GM19351 (cell line): ENCODE measurements around the gene FHIT.
"Not testable (repeated sequence)": the region's sequence is repeated elsewhere in the genome, so short reads cannot be mapped to it uniquely, and the experiment has no call there.

Source experiments
- ATAC-seq: cut with Tn5 transposase; IDR thresholded peaks from one replicate; pipeline ENCODE4 v1.9.1; 2021; ENCODE audit warnings: mild to moderate bottlenecking, moderate library complexity; ENCODE audit not compliant: unreplicated experiment

The FHIT gene

DNA sequence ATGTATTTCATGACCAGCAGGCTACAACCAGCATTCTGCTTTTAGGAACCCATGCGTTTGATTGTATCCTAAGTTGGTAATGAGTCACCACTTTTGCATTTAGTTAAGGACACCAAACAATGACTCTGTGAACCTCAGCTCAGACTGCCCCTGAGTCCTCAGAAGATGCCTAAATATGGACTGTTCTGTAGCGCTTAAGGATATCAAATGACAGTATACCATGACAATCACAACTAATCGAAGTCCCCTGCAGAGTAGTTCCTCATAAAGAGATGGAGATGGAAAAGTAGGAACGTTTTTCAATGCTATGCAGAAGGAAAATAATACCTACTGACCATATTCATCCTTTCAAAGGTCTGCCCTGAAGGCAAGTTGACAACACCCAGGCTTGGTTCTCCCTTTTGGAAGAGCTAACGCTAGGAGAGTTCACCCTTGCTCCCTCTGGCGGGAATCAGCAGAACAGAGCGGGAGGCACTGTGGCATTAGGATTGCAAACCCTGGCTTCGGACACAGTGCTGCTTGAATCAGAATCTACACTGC, 508.6 kb downstream of the FHIT start:
- no peak for ATAC-seq

DNA sequence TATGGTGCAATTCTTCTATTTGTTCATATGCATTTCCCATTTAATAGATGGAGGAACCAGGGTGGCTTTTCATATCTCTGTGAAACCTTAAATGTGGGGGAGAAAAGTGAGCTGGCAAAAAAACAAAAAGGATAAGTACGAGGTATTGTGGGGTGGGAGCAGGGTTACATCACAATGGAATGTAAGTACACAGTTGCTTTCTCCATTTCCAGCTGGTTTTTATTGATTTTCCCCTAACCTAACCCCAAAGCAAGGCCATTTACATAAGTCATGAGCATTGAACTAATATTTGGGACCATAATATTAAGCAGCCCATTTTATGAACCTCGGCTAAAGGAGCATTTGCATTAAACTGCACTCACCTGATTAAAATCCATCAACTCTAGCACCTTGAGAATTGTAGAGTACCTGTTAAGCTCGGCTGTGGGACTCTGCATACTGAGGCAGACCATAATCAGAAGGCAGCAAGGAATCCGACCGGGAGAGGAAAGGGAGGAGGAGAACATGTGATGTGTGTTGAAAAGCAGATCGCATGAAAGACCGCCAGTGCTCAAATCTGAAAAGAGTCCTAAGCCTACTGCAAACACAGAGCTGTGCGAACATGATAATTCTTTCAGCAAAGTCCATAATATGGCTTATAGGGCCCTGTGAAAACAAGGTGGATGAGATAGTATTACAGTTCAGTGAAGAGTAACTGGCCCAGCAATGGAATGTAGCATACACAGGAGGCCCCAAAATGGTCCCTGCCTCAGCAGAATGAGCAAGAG, 513.4 kb downstream of the FHIT start:
- ATAC-seq = no peak

DNA sequence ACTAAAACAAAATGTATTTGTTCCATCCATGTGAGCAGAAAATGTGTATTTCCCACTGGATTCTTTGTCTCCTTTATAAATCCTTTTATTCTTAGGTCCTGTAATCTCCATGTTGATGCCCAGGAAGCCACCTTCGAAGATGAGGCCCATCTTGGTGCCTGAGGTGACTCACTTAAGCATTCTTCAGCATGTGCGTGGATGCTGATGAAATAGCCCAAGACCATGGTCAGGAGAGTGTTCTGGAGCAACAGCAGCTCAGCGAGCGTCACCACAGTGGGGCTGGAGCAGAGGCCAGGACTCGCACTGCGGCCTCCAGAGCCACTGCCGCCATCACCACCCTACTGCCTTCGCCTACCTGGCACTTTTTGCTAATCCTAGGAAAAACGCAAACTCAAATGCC, 520.9 kb downstream of the FHIT start:
- no peak for ATAC-seq

DNA sequence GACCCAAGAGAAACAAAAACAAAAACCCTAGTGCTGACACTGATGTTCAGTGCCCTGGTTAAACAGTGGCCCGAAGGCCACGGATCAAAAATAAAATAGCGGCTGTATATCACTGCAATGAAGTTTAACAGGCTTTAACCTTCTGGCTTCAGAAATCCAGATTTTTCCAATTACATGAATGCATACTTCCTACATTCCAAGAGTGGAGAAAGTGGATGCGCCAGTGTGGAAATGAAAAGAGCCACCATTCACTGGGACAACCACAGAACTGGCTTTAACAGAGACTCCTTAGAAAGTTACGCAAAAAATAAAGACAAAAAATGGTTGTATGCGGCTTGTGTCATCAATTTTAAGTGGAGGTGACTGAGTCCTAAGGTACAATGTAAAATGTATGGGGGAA, 522.2 kb downstream of the FHIT start:
- ATAC-seq = no peak

DNA sequence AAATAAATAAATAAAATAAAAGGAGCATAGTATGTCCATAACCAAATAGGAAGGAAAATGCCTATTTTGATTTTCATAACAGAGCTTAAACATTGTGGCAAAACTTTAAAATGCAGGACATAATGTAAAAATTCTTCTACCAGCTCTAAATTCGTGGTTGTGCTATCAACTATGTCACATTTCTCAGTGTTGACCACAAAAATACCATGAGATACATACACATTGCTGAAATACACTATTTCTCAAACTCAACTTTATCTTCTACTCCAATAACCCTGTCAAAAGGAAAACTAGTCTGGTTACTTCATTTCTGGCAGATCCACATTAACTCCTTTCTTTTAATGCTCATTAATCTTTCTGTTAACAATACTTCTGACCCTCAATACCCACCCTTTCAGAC, 523.2 kb downstream of the FHIT start:
- no peak for ATAC-seq

DNA sequence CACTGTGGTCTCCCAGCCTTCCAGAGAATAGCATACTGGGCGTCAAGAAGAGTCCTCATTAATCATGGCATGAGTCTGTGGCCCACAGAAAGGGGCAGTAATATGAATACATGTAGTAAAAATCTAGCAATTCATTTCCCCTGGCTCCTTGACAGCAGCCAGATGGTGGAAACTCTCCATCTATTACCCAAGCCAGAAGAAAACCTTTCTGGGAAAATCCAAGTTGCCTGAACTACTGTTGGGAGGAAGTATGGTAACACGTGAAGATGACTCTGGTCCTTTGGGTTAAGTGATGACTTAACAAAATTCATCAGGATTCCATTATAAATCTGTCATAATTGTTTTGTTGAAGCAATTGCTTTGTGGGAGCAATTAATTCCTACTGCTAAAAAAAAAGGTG, 530.5 kb downstream of the FHIT start:
- no peak for ATAC-seq

DNA sequence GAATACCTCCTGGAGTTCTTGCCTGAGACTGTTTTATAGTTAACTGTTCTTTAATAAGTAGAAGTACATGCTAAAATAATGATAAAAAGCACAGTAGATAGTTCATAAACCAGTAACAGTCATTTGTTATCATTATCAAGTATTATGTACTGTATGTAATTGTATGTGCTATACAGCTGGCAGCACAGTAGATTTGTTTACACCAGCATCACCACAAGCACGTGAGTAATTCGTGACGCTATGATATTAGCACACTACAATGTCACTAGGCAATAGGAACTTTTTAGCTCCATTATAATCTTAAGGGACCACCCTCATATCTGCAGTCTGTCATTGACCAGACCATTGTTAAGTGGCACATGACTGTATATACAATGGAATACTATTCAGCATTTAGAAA, 534.7 kb downstream of the FHIT start:
- ATAC-seq = no peak

DNA sequence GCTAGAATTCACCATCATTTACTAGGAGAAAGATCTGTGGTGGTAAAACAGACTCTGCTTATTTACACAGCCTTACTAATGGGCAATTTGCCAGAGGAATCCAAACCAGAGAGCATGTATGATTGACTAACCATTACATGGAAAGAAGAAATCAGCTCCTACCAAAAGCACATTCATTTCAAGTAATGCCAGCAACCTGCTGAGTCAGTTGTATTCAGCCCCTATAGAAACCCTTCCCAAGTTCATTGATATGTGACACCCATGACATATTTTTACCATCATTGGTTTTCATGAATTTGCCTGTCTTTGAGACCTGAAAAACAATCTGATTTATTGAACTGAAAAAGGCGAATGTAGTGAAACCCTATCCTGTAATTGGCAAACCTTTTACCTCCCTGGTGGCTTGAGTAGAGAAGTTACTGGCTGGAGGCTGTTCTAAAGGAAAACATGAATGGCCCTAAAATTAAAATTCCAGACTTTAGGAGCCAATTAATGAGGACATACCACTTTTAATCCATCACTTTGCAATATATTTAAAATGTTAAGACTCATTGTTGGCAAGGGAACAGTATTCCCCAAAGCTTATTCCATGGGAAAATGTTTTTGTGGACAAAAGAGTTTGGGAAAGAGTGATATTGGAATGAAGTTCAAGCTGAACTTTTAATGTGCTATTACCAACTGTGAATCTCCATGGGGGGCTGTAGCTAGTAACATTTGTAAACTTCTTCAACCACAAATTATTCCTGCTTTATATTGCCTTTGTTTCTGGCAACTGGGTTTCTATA, 542.9 kb downstream of the FHIT start:
- ATAC-seq = no peak

DNA sequence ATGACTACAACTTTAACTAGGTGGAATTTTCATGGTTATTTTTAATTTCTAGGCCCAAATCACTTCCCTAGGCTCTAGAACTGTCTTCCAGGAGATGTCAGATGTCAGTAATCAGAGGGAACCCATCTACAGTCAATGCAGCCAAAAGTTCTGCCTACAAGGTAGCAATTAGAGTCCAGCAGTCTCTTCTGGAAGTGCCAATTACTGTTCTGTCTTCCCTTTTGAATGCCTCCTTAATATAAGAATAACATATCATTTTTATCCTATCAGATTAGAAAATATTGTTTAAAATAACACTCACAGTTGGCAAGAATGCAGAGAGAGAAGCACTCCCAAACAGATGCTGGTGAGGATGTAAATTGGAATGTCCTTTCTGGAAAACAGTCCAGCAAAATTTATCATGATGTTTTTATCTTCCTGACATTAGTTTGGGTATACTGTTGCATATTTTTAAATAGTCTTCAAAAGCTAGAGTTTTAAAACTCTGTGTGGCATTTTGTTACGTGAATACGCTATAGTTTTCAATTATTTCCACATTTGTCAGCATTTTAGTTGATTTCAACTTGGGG, 543.7 kb downstream of the FHIT start:
- no peak for ATAC-seq

DNA sequence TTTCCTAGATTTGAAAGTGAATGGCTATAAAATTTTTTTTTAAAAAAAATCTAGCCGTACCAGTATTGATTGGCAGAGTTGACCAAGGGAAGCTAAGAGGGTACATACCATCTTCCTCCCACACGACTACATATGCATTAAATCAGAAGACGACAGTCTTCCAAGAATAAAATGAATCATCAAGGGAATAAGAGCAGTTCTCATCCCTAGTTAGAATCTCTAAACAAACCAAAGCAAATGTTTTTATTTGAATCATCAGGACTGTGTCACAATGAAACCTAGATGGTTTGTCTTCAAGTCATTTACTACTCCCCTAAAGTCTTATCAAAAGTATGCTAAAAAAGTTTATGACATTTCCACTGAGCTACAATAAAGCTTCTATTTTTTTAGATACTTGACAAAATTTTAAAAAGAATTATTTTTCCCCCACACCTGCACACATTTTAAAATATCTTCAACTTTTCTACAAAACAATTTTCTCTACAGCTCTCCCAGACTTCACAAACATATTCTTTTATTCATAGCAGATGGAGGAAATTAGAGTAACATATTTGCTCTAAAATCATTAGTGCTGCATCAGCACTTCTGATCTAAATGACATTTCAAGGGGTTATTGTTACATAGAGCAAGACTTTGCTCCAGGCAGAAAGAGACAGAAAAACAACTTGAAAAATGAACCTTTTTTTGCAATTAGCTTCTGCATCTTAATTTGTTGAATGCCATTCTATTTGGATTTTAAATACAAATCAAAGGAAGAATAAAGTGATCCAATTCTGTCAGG, 547.1 kb downstream of the FHIT start:
- ATAC-seq = no peak

DNA sequence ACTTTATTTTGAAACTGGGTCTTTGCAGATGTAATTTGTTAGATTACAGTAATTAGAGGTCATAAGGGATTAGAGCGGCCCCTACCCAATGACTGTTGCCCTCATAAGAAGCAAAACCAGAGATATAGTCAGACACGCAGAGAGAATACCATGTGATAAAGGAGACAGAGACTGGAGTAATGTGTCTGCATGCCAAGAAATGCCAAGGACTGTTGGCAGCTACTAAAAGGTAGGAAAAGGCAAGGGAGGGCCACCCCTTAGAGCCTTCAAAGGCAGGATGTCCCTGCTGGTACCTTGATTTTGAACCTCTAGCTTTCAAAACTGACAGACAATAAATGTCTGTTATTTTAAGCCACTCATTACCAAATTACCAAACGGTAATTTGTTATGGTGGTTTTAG, 548.2 kb downstream of the FHIT start:
- ATAC-seq = no peak

DNA sequence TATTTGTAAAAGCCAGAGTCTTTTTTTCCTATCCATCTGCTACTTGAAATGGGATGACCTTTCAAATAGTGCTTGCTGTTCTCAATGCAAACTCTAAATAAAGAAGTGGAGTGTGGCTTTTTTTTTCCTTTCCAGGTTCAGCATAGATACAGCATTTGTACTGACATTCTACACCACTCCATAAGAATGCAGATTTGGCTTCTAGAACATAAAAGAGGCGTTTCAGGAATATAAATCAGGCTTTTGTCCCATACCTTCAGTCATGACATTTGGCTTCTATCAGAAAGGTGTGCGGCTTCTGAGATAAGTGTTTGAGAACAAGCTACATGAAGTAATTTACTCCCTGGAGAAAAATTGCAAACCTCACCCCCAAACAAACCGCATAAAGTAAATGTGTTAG, 553.1 kb downstream of the FHIT start:
- no peak for ATAC-seq

DNA sequence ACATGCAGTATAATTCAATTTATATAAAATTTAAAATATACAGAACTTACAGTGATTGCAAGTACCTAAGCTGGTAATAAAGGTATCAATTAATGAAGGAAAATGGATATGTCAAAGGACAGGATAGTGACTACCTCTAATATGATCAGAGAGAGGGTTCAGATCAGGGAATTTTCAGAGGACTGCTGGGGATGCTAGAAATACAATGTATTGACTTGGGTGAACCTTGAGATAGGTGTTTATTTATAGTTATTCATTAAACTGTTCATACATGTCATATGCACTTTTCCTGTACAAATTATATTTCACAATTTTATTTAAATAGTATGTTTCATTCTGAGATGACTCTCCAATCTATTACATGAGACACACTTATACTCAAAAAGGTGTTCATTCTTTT, 554.1 kb downstream of the FHIT start:
- no peak for ATAC-seq

DNA sequence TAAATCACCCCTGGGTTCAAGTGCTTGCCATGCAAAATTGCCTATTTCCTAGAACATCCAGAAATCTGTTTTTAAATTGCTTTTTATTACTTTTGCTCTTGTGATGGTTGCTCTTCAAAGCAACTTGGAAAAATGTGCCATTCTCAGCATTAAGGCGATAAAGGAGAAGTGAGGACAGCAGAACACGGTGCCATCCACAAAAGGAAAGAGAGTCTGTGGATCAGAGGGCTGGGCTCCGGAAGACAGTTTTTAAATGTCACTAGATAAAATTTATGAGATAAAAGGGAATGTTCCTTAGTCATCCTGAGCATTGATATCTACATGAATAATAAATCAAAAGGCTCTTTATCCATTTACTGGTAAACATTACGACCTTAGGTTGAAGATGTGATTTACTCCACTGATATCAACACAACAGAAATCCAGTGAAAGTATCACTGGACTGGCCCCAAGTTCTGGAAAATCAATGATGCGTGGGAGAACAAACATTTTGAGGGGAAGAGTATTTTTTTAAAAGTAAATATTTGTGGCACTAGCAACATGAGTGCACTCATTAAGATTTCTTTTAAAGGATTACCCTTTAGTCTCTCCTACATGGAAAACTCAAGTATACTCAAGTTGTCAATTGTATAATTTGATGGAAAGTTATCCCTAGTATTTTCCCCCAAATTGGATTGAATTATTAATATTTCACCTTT, 554.7 kb downstream of the FHIT start:
- no peak for ATAC-seq

DNA sequence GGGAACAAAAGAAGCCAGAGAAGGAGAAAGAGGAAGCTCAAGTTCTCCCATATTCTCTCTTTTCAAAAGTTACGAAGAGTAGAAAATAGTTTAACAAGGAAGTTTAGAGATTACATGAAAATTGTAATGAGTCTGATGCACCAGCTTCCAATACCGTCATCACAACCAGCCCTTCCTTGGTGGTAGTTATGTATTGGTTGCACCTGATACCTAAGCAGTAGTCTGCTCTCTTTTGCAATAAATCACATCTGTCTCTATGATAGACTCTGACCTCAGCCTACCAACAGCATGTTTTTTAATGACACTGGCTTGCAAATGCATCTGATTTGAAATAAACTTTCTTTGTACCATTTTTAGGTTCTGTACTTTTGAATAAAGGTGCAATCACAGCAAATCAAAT, 575.8 kb downstream of the FHIT start:
- no peak for ATAC-seq

DNA sequence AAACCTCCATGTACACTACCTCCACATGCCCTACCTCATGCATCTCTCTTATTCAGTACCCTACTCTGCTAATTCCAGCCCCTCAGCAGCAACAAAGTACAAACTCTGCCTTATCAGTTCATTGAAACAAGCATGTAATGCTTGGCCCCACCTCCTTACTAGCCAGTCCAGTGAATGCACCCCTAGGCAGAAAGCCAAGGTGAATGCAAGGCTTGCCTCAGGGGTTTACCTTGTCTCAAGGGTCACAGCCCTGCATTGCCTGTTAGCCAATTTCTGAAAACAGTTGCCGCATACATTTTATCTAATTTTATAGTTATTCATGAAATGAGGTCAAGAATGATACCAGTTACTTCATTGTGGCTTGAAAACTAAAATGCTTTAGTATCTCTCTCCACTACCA, 576.4 kb downstream of the FHIT start:
- ATAC-seq = no peak

DNA sequence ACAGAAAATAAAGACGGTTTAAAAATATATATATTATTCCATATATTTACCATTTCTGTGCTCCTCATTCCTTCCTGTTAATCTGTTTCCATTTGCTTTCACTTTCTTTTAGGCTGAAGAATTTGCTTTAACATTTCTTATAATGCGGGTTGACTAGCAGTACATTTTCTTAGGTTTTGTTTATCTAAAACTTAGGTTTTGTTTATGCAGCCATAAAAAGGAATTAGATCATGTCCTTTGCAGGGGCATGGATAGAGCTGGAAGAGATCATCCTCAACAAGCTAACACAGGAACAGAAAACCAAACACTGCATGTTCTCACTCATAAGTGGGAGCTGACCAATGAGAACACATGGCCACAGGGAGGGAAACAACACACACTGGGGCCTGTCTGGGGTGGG, 578.1 kb downstream of the FHIT start:
- ATAC-seq = no peak

DNA sequence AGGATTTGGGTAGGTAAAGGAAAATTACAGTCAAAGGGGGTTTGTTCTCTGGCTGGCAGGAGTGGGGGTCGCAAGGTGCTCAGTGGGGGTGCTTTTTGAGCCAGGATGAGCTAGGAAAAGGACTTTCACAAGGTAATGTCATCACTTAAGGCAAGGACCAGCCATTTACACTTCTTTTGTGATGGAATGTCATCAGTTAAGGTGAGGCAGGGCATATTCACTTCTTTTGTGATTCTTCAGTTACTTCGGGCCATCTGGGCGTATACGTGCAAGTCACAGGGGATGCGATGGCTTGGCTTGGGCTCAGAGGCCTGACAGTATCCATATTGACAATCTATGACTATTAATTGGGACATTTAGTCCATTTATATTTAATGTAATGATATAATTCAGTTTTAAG, 578.9 kb downstream of the FHIT start:
- ATAC-seq = not testable (repeated sequence)

DNA sequence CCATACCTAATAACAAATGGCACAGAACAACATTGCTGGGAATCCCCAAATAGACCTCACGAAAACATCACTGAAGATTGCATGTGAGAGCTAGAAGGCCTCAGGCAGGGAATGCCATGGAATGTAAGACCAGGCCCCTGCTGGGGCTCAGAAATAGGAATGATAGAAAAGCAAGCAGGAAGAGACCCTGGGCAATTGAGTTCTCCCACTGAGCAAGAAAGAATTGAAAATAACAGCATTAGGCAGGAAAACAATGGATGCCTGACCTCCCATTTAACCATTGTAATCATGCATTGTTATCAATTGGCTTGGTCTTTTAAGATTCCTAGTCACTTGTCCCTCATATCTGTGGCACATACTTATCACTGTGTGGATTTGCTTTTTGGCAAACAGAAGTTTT, 581.6 kb downstream of the FHIT start:
- ATAC-seq = no peak

DNA sequence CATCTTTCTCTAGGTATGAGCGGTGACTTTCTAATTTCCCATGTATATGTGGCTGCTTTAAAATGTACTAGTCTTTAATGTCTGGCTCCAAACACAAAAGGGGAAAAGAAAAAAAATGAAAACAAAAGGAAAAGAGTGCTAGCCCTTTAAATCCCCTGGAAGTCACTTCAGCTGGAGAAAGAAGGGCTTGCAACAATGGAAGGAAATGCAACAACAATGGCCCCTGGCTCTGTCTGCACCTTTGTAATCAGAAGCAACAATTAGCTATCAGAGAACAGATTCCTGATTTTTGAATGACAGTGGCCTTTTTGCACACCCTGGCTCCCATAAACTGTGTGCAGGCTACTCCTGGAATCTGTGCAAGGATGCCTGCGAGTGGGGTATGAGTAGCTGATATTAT, 591.2 kb downstream of the FHIT start:
- ATAC-seq = no peak

DNA sequence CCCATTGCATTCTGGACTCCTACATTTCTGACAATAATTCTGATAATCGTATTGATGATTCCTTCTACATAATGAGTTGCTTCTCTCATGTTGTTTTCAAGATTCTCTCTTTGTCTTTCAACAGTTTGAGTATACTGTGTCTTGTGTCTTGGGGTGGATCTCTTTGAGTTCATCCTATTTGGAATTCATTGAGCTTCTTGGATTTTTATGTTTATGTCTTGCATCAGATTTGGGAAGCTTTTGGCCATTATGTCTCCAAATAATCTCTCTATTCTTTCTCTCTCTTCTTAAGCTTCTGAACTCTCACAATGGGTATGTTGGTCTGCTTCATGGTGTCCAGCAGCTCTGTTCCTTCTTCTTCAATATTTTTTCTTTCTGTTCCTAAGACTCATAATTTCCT, 592.2 kb downstream of the FHIT start:
- ATAC-seq = no peak
